Measurements from ENCODE around the gene CIAO2A.

Gene CIAO2A

GRCh38 chr15:64093627-64094417, at the start of gene CIAO2A:
CIAO2A (minus strand) TSS chr15:64093838; CDS start chr15:64093768, 70 bp downstream.
- Histone ChIP-seq H3K27me3 (ENCODE audit: control insufficient read depth, insufficient read depth, low read length) (no peaks in the 10 kb centered on the region), H3K36me3 (ENCODE audit: control insufficient read depth, insufficient read depth, low read length) (no peaks in the 10 kb centered on the region), H3K4me1 (ENCODE audit: control insufficient read depth, insufficient read depth, low read length) (peaks cover 3% of the 10 kb centered on the region), H3K4me3 (ENCODE audit: low read depth, low read length) (peak within 1 kb of the TSS; percentile 92), H3K9ac (ENCODE audit: low read depth, low read length) (peak within 1 kb of the TSS; percentile 90), H3K9me3 (ENCODE audit: control insufficient read depth, insufficient read depth, low read length) (no peaks in the 10 kb centered on the region)

GRCh38 chr15:64143276-64143675, 49.6 kb upstream of the CIAO2A start:
- no peak overlapping the region for H3K4me3 ChIP-seq (ENCODE audit: low read depth, low read length)
- H3K9ac ChIP-seq (ENCODE audit: low read depth, low read length), result no peak overlapping the region
- no peaks in the 10 kb centered on the region for H3K36me3 ChIP-seq (ENCODE audit: control insufficient read depth, insufficient read depth, low read length)
- H3K27me3 ChIP-seq (ENCODE audit: control insufficient read depth, insufficient read depth, low read length), result no peaks in the 10 kb centered on the region
- no peaks in the 10 kb centered on the region for H3K4me1 ChIP-seq (ENCODE audit: control insufficient read depth, insufficient read depth, low read length)
- no peaks in the 10 kb centered on the region for H3K9me3 ChIP-seq (ENCODE audit: control insufficient read depth, insufficient read depth, low read length)

- no peaks in the 10 kb centered on the region for H3K27me3 ChIP-seq (ENCODE audit: control insufficient read depth, insufficient read depth, low read length)
- no peak overlapping the region for H3K4me3 ChIP-seq (ENCODE audit: low read depth, low read length)
- no peak overlapping the region for H3K9ac ChIP-seq (ENCODE audit: low read depth, low read length)
- no peaks in the 10 kb centered on the region for H3K4me1 ChIP-seq (ENCODE audit: control insufficient read depth, insufficient read depth, low read length)
- no peaks in the 10 kb centered on the region for H3K9me3 ChIP-seq (ENCODE audit: control insufficient read depth, insufficient read depth, low read length)
- no peaks in the 10 kb centered on the region for H3K36me3 ChIP-seq (ENCODE audit: control insufficient read depth, insufficient read depth, low read length)
Measured at GRCh38 chr15:64141798-64142512, 48.3 kb upstream of the CIAO2A start.

- no peaks in the 10 kb centered on the region for H3K9me3 ChIP-seq (ENCODE audit: control insufficient read depth, insufficient read depth, low read length)
- H3K27me3 ChIP-seq (ENCODE audit: control insufficient read depth, insufficient read depth, low read length), result no peaks in the 10 kb centered on the region
- H3K4me3 ChIP-seq (ENCODE audit: low read depth, low read length), result no peak overlapping the region
- H3K9ac ChIP-seq (ENCODE audit: low read depth, low read length), result no peak overlapping the region
- peaks cover 4% of the 10 kb centered on the region for H3K36me3 ChIP-seq (ENCODE audit: control insufficient read depth, insufficient read depth, low read length)
- H3K4me1 ChIP-seq (ENCODE audit: control insufficient read depth, insufficient read depth, low read length), result no peaks in the 10 kb centered on the region
Measured at GRCh38 chr15:64138331-64138941, 44.8 kb upstream of the CIAO2A start.

- H3K4me1 ChIP-seq (ENCODE audit: control insufficient read depth, insufficient read depth, low read length), result no peaks in the 10 kb centered on the region
- H3K4me3 ChIP-seq (ENCODE audit: low read depth, low read length), result no peak overlapping the region
- H3K9ac ChIP-seq (ENCODE audit: low read depth, low read length), result no peak overlapping the region
- peaks cover 5% of the 10 kb centered on the region for H3K36me3 ChIP-seq (ENCODE audit: control insufficient read depth, insufficient read depth, low read length)
- H3K9me3 ChIP-seq (ENCODE audit: control insufficient read depth, insufficient read depth, low read length), result no peaks in the 10 kb centered on the region
- H3K27me3 ChIP-seq (ENCODE audit: control insufficient read depth, insufficient read depth, low read length), result no peaks in the 10 kb centered on the region
Measured at GRCh38 chr15:64137226-64137833, 43.7 kb upstream of the CIAO2A start.

GRCh38 chr15:64136347-64136746, 42.7 kb upstream of the CIAO2A start:
- Histone ChIP-seq H3K36me3 (ENCODE audit: control insufficient read depth, insufficient read depth, low read length) (peaks cover 15% of the 10 kb centered on the region), H3K9ac (ENCODE audit: low read depth, low read length) (no peak overlapping the region), H3K4me1 (ENCODE audit: control insufficient read depth, insufficient read depth, low read length) (no peaks in the 10 kb centered on the region), H3K9me3 (ENCODE audit: control insufficient read depth, insufficient read depth, low read length) (no peaks in the 10 kb centered on the region), H3K27me3 (ENCODE audit: control insufficient read depth, insufficient read depth, low read length) (no peaks in the 10 kb centered on the region), H3K4me3 (ENCODE audit: low read depth, low read length) (no peak overlapping the region)

GRCh38 chr15:64134345-64134829, 40.7 kb upstream of the CIAO2A start:
- no peak overlapping the region for H3K4me3 ChIP-seq (ENCODE audit: low read depth, low read length)
- no peak overlapping the region for H3K9ac ChIP-seq (ENCODE audit: low read depth, low read length)
- H3K36me3 ChIP-seq (ENCODE audit: control insufficient read depth, insufficient read depth, low read length), result peaks cover 17% of the 10 kb centered on the region
- no peaks in the 10 kb centered on the region for H3K27me3 ChIP-seq (ENCODE audit: control insufficient read depth, insufficient read depth, low read length)
- H3K4me1 ChIP-seq (ENCODE audit: control insufficient read depth, insufficient read depth, low read length), result no peaks in the 10 kb centered on the region
- no peaks in the 10 kb centered on the region for H3K9me3 ChIP-seq (ENCODE audit: control insufficient read depth, insufficient read depth, low read length)

GRCh38 chr15:64133623-64134344, 40.1 kb upstream of the CIAO2A start:
- Histone ChIP-seq H3K36me3 (ENCODE audit: control insufficient read depth, insufficient read depth, low read length) (peaks cover 17% of the 10 kb centered on the region), H3K9ac (ENCODE audit: low read depth, low read length) (no peak overlapping the region), H3K4me3 (ENCODE audit: low read depth, low read length) (no peak overlapping the region), H3K4me1 (ENCODE audit: control insufficient read depth, insufficient read depth, low read length) (no peaks in the 10 kb centered on the region), H3K9me3 (ENCODE audit: control insufficient read depth, insufficient read depth, low read length) (no peaks in the 10 kb centered on the region), H3K27me3 (ENCODE audit: control insufficient read depth, insufficient read depth, low read length) (no peaks in the 10 kb centered on the region)

GRCh38 chr15:64132217-64132616, 38.6 kb upstream of the CIAO2A start:
- no peaks in the 10 kb centered on the region for H3K9me3 ChIP-seq (ENCODE audit: control insufficient read depth, insufficient read depth, low read length)
- no peak overlapping the region for H3K4me3 ChIP-seq (ENCODE audit: low read depth, low read length)
- peaks cover 17% of the 10 kb centered on the region for H3K36me3 ChIP-seq (ENCODE audit: control insufficient read depth, insufficient read depth, low read length)
- no peak overlapping the region for H3K9ac ChIP-seq (ENCODE audit: low read depth, low read length)
- no peaks in the 10 kb centered on the region for H3K4me1 ChIP-seq (ENCODE audit: control insufficient read depth, insufficient read depth, low read length)
- H3K27me3 ChIP-seq (ENCODE audit: control insufficient read depth, insufficient read depth, low read length), result no peaks in the 10 kb centered on the region

GRCh38 chr15:64131547-64131946, 37.9 kb upstream of the CIAO2A start:
- H3K9ac ChIP-seq (ENCODE audit: low read depth, low read length), result no peak overlapping the region
- no peak overlapping the region for H3K4me3 ChIP-seq (ENCODE audit: low read depth, low read length)
- no peaks in the 10 kb centered on the region for H3K9me3 ChIP-seq (ENCODE audit: control insufficient read depth, insufficient read depth, low read length)
- no peaks in the 10 kb centered on the region for H3K4me1 ChIP-seq (ENCODE audit: control insufficient read depth, insufficient read depth, low read length)
- peaks cover 14% of the 10 kb centered on the region for H3K36me3 ChIP-seq (ENCODE audit: control insufficient read depth, insufficient read depth, low read length)
- no peaks in the 10 kb centered on the region for H3K27me3 ChIP-seq (ENCODE audit: control insufficient read depth, insufficient read depth, low read length)

GRCh38 chr15:64130159-64130558, 36.5 kb upstream of the CIAO2A start:
- Histone ChIP-seq H3K36me3 (ENCODE audit: control insufficient read depth, insufficient read depth, low read length) (peaks cover 13% of the 10 kb centered on the region), H3K9me3 (ENCODE audit: control insufficient read depth, insufficient read depth, low read length) (no peaks in the 10 kb centered on the region), H3K4me3 (ENCODE audit: low read depth, low read length) (no peak overlapping the region), H3K27me3 (ENCODE audit: control insufficient read depth, insufficient read depth, low read length) (no peaks in the 10 kb centered on the region), H3K4me1 (ENCODE audit: control insufficient read depth, insufficient read depth, low read length) (no peaks in the 10 kb centered on the region), H3K9ac (ENCODE audit: low read depth, low read length) (no peak overlapping the region)

Data from iPS-15b (cell line).